Testis (tissue), 3 donors: ENCODE results near the gene SEMA6D. TPM values are rescaled to one million over a fixed set of nuclear protein-coding genes. Genes with fewer than 3 reads are reported as not detected.

Experiments used
- DNase-seq: peaks from one replicate; pipeline ENCODE4 v3.0.0-alpha.2; 2019
- H3K27ac ChIP-seq, 2 donors: fragments of 200-600 bp; sonication (generic); one replicate each; pipeline ENCODE4 v1.5.1; 2019
- H3K27me3 ChIP-seq: fragments of 200-600 bp; sonication (generic); one replicate; pipeline ENCODE4 v1.5.1; 2019
- H3K36me3 ChIP-seq: fragments of 200-600 bp; sonication (generic); one replicate; pipeline ENCODE4 v1.5.1; 2017; ENCODE audit warnings: low read depth; ENCODE audit errors: missing control alignments
- H3K4me1 ChIP-seq: fragments of 200-600 bp; sonication (generic); one replicate; pipeline ENCODE4 v1.5.1; 2019
- H3K4me3 ChIP-seq, 2 donors: fragments of 200-600 bp; sonication (generic); one replicate each; pipeline ENCODE4 v1.5.1; 2017 to 2019
- H3K9me3 ChIP-seq: fragments of 200-600 bp; sonication (generic); one replicate; pipeline ENCODE4 v1.5.1; 2017
- POLR2A ChIP-seq: fragments of 450-650 bp; IDR thresholded peaks from one replicate; pipeline ENCODE4 v1.6.1; 2017; ENCODE audit warnings: antibody characterized with exemption, mild to moderate bottlenecking, moderate library complexity
- WGBS, 2 donors: methylation state at CpG; one replicate each; pipeline ENCODE4 v1.1.5; 2018; 5-methylcytosine and 5-hydroxymethylcytosine counted together
- intact Hi-C: fragments of 100-400 bp; cut with DNase I; formaldehyde crosslinking; loops from one replicate; pipeline ENCODE4 v1.15.1; 2023; ENCODE audit warnings: low total_unique reads
- polyA plus RNA-seq: library from polyadenylated mRNA; stranded (reverse); fragments of 350-450 nt; fragmentation: Illumina TruSeq; extraction: RNeasy Lipid Tissue Mini Kit (QIAGEN cat#74804); gene quantifications from one replicate; pipeline ENCODE4 v1.2.3, GENCODE V29; 2014; ENCODE audit warnings: low read depth, low replicate concordance; ENCODE audit not compliant: insufficient read depth
- total RNA-seq, 2 donors: library from RNA; depleted of rRNA; stranded (reverse); fragments of >200 nt; gene quantifications; one replicate each; pipeline ENCODE4 v1.2.3, GENCODE V29; 2016
- TF ChIP-seq, protein P1 (sequence below), 3 experiments: fragments of 450-650 bp in 2 of 3; fragments of 200-600 bp in 1 of 3; sonication (generic) in 1 of 3; IDR thresholded peaks; one replicate each; pipeline ENCODE4 v1.5.1; 2016 to 2019; ENCODE audit warnings: antibody characterized with exemption in 3 of 3, mild to moderate bottlenecking in 2 of 3, moderate library complexity in 1 of 3

The SEMA6D gene
- total and polyA plus RNA-seq, 3 donors from 2014 or later = 4.0 to 5.6 (median 4.3) TPM

DNA sequence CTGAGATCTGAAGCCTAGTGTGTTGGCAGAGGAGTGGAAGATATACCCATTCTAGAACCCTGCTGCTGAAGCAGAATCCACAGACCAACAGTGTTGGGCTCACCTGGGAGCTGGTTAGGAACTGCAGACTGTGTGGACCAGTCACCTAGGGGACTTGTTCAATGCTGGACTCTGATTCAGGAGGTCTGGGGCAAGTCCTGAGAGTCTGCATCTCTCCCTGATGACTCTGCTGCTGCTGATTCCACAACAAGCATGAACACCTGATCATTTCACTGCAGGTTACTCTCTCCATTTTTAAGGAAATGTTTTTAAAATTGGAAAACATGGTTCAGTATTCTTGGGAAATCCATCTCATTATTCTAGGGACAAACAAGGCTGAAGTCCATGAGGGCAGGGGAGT lies 84.9 kb downstream of the SEMA6D start:
- H3K27ac ChIP-seq = no peak overlapping the region
- DNase-seq = no peak
- H3K4me3 ChIP-seq = no peak overlapping the region
- no peaks in the 10 kb centered on the region for H3K27me3 ChIP-seq
- TF ChIP-seq, protein P1, sequence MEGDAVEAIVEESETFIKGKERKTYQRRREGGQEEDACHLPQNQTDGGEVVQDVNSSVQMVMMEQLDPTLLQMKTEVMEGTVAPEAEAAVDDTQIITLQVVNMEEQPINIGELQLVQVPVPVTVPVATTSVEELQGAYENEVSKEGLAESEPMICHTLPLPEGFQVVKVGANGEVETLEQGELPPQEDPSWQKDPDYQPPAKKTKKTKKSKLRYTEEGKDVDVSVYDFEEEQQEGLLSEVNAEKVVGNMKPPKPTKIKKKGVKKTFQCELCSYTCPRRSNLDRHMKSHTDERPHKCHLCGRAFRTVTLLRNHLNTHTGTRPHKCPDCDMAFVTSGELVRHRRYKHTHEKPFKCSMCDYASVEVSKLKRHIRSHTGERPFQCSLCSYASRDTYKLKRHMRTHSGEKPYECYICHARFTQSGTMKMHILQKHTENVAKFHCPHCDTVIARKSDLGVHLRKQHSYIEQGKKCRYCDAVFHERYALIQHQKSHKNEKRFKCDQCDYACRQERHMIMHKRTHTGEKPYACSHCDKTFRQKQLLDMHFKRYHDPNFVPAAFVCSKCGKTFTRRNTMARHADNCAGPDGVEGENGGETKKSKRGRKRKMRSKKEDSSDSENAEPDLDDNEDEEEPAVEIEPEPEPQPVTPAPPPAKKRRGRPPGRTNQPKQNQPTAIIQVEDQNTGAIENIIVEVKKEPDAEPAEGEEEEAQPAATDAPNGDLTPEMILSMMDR (IDR thresholded peaks at IDR 0.05) = no peak
- no peak for TF ChIP-seq POLR2A
- intact Hi-C loops = no loop called here
- no peaks in the 10 kb centered on the region for H3K4me1 ChIP-seq
- H3K36me3 ChIP-seq = no peaks in the 10 kb centered on the region
- no peaks in the 10 kb centered on the region for H3K9me3 ChIP-seq

GRCh38 chr15:47803767-47804166 lies 86.5 kb downstream of the SEMA6D start:
- no peak overlapping the region for H3K4me3 ChIP-seq
- H3K4me1 ChIP-seq = no peaks in the 10 kb centered on the region
- intact Hi-C loops = no loop called here
- TF ChIP-seq, protein P1 (IDR thresholded peaks at IDR 0.05) = no peak
- TF ChIP-seq POLR2A = no peak
- DNase-seq = no peak
- H3K9me3 ChIP-seq = no peaks in the 10 kb centered on the region
- 93 to 98% methylated on average over 2 of the region's 2 CpGs for WGBS, 2 donors
- H3K36me3 ChIP-seq = no peaks in the 10 kb centered on the region
- no peaks in the 10 kb centered on the region for H3K27me3 ChIP-seq
- H3K27ac ChIP-seq = no peak overlapping the region

DNA sequence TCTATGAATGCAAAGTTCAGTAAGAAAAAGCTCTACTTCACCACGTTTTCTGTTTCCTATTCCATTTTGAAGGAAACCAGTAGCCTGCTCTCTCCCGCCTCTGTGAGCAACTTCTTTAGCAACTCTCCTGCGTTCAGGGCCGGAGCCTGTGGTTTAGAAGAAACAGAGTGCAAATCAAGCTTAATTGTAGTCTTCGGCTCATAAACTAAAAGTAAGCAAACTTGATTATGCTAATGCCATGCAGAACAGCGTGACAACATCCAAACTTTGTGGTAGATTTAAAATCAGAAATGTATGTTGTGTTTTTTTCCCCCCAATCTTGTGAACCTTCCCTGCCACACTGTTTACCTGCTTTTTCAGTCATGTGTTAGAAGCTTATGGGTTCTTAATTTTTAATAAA lies 87.4 kb downstream of the SEMA6D start:
- no peak for DNase-seq
- Histone ChIP-seq H3K4me3 (no peak overlapping the region), H3K27ac (no peak overlapping the region), H3K4me1 (no peaks in the 10 kb centered on the region), H3K27me3 (no peaks in the 10 kb centered on the region), H3K9me3 (no peaks in the 10 kb centered on the region), H3K36me3 (no peaks in the 10 kb centered on the region)
- WGBS, 2 donors = 90 to 96% methylated on average over 6 of the region's 6 CpGs
- TF ChIP-seq, protein P1 (IDR thresholded peaks at IDR 0.05) = no peak
- no peak for TF ChIP-seq POLR2A
- intact Hi-C loops = no loop called here

DNA sequence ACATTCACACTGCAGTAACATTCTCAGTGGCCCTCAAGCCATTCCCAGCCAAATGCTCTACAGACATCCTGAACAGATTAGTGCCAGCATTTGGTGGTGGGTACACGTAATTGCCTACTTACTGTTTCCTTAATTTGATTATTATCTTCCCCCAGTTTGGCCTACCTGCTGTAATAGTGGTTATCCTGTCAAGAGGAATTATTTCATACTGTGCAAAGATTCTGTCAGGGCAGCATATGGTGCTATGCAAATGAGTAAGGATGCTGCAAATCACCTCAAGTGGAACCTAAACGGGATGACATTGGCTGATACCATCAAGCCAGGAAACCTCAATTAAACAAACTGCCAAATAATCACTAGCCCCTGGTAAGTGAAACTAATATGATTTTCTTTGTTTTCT lies 88.7 kb downstream of the SEMA6D start:
- no peak for TF ChIP-seq POLR2A
- TF ChIP-seq, protein P1 (IDR thresholded peaks at IDR 0.05) = no peak
- Histone ChIP-seq H3K27me3 (no peaks in the 10 kb centered on the region), H3K36me3 (no peaks in the 10 kb centered on the region), H3K4me1 (no peaks in the 10 kb centered on the region), H3K4me3 (no peak overlapping the region), H3K9me3 (no peaks in the 10 kb centered on the region), H3K27ac (no peak overlapping the region)
- WGBS, 2 donors = 76% methylated on average over 2 of the region's 2 CpGs
- no peak for DNase-seq
- intact Hi-C loops = no loop called here

- Histone ChIP-seq H3K36me3 (no peaks in the 10 kb centered on the region), H3K27me3 (no peaks in the 10 kb centered on the region), H3K27ac (no peak overlapping the region), H3K4me1 (no peaks in the 10 kb centered on the region), H3K4me3 (no peak overlapping the region), H3K9me3 (no peaks in the 10 kb centered on the region)
- 63 to 80% methylated on average over 1 of the region's 1 CpG for WGBS, 2 donors
- intact Hi-C loops = no loop called here
- TF ChIP-seq, protein P1 (IDR thresholded peaks at IDR 0.05) = no peak
- no peak for TF ChIP-seq POLR2A
- DNase-seq = no peak
Measured at GRCh38 chr15:47811172-47811571, 93.9 kb downstream of the SEMA6D start.
